ENCODE data around the gene EGR1.

The EGR1 gene

DNA sequence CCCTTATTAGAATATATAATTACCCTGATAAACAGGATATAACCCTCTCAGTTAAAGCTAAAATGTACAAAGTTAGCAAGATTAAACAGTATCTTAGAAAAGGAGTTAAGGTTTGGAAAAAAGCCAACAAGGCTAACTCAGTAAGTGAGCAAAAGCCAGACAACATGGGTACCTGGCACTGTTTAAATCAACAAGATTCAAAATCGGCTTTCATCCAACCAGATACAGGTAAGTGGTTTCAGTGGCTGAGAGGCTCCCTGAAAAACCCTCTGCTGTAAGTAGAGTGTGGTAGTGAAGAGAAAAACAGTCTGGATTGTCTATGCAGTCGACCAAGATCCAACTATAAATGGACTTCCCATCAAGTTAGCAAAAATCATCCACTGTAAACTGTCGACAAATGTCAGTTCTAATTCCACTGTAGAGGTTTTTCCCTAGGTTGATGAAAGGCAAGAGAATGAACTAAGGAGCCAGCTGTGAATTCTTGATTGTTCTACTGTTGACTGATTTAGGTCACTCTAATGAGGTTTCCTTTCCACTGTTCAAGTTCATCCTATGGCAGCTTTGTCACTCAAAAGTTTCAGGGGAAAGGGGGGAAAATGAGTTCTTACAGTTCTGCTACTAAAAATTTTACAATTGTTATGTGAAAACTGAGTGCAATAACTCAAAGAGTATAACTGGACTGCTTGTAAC lies 50.4 kb downstream of the EGR1 start:
- DNase-seq, result no peak

DNA sequence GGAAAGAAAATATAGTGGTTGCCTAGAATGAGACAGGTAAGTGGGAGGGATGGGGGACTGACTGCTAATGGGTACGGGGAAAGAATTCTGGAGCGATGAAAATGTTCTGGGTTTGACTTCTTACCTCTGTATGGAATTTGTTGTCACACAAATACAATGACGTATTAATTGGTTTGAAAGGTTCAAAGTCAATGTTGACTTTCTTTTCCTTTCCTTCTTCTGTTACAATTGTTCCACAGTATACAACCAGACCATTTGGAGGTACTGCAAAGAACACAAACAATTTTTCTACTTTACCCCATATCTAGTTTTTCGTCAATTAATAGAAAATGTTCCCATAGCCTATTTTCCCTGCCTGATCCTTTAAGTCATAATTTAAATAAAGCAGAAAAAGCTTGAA lies 52.2 kb downstream of the EGR1 start:
- DNase-seq, result no peak

All from NCI-H1105 treated with DMSO at 0.1 percent for 48 hours (cell line).